ENCODE data around the gene DNAH2.

Gene DNAH2

DNA sequence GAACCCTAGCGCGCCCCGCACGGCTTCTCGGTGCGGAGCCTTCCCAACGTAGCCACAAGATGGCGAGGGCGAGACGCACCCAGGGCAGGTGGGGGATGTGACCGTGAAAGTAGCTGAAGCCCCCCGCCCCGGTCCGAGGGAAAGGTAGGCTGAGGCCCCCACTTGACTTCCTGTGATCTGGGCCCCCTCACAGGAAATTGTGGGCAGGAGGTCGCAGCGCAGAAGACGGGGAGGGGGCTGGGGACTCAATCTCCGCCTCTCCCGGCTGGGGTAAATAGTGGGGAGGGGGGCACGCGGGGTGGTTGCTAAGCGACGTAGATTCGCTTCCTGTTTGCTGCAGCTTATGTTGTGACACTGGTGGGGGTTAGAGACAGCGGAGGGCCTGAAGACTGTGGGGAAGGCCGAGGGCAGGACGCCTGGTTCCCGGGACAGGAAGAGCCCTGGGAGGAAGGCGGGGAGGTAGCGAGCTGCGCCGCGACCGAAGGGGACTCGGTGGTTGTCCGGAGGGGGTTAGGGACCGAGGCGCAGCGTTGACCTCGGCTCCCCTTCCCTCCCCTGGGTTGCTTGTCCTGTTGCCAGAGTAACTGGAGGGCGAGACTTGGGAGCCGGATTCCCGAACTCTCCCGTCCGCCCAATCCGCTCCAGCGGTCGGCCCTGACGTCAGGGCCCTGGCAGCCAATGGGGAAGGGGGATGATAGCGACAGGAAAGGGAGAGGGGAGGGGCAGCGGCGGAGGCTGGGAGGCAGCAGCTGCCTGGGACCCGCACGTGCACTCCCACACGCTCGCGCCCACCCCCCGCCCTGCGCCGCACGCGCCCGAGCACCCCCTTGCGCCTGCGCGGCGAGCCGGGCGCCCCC is 117.6 kb downstream of the DNAH2 start:
- Mint-ChIP-seq H3K9me3 (peaks cover 0 to 1% of the 10 kb centered on the region in 2 donors), H3K27ac (peak overlapping the region; percentile 97), H3K4me1 (peaks cover 43 to 60% of the 10 kb centered on the region in 2 donors), H3K27me3 (peaks cover 6 to 22% of the 10 kb centered on the region in 2 donors), H3K36me3 (no peaks in the 10 kb centered on the region), H3K4me3 (peak overlapping the region; percentile 86 to 95)
- ATAC-seq (replicated peaks) (peak; percentile 52 to 56), DNase-seq (peak; percentile 79)

DNA sequence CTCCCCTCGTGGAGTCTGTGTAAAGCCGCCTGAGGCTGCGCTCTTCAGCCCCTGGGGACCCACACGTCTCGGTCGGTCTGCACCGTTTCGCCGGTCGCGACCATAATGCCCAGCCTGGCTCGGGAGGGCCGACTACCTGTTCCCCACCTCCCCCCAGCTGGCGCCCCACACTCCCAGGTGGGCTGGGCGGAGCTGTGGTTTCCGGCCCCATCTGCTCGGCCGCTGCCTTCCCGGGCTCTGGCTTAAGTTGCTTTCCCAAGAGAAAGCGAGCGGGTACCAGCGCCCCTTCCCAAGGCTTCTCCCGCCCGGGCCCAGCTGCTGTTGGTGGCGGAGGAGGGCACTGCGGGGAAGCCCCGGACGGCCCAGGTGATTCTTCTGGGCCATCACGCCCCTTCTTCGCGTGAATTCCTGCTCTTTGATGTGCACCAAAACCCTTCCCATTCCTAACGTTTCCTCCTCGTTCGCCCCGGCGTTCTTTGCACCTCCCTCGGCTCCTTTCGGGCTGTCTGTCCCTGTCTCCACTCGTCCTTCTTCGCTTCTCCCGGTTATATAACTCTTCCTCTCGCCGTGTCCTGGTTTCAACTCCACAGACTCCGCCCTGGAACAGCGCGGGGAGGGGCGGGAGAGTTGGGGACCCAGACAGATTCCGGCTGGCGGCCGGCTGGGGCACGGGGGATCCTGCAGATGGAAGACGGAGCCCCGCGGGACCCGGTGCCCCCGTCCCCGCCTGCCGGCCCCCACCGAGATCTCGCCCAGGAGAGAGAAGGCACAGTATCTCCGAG is 118.5 kb downstream of the DNAH2 start:
- ATAC-seq (replicated peaks) (peak; percentile 37 to 42), DNase-seq (no peak)
- Mint-ChIP-seq H3K27me3 (peaks cover 6 to 16% of the 10 kb centered on the region in 2 donors), H3K27ac (peak overlapping the region; percentile 97), H3K4me1 (peaks cover 49 to 69% of the 10 kb centered on the region in 2 donors), H3K4me3 (peak overlapping the region; percentile 86 to 95), H3K9me3 (peaks cover 0 to 1% of the 10 kb centered on the region in 2 donors), H3K36me3 (peaks cover 2 to 3% of the 10 kb centered on the region in 2 donors)

DNA sequence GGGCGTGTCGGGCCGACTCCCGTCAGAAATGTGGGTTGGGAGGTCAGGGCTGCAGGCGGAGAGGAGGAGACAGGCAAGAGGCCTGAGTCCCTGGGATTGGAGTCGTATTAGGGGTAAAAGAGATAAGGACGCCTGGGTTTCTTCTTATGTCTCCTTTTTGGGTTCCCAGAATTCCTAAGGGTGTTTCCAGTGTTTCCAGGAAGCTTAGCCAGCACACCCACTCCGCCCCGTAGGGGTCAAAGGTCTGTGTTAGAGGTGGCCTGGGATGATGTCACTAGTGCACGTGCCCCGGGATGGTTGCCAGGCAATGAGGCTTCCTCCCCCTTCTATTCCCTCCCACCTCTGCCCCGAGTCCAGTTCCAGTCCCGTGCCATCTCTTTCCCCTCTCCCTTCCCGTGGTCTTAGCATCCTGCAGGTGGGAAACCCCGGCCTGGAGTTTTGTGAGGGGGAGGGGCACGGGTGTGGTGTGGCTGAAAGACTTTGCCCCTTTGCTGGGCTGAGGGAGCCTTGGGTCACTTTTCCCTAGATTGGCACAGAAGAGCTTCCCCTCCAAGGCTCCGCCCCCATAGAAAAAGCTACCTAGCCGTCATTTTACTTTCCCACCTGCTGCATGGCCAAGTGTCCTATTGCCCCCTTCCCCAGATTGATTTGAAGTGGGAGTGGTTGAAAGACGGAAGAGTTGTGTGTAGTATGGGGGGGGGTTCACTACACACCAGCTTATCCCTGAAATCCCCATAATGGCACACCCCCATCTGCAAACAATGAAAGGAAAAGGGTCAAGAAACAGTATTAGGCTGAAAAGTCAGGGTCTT is 119.3 kb downstream of the DNAH2 start:
- Mint-ChIP-seq H3K27me3 (peaks cover 6 to 10% of the 10 kb centered on the region in 2 donors), H3K27ac (peak overlapping the region; percentile 97), H3K36me3 (peaks cover 5 to 7% of the 10 kb centered on the region in 2 donors), H3K4me1 (peaks cover 54 to 77% of the 10 kb centered on the region in 2 donors), H3K4me3 (peak overlapping the region; percentile 86 to 95), H3K9me3 (peaks cover 0 to 1% of the 10 kb centered on the region in 2 donors)
- no peak for ATAC-seq (replicated peaks)
- peak; percentile 47 for DNase-seq

DNA sequence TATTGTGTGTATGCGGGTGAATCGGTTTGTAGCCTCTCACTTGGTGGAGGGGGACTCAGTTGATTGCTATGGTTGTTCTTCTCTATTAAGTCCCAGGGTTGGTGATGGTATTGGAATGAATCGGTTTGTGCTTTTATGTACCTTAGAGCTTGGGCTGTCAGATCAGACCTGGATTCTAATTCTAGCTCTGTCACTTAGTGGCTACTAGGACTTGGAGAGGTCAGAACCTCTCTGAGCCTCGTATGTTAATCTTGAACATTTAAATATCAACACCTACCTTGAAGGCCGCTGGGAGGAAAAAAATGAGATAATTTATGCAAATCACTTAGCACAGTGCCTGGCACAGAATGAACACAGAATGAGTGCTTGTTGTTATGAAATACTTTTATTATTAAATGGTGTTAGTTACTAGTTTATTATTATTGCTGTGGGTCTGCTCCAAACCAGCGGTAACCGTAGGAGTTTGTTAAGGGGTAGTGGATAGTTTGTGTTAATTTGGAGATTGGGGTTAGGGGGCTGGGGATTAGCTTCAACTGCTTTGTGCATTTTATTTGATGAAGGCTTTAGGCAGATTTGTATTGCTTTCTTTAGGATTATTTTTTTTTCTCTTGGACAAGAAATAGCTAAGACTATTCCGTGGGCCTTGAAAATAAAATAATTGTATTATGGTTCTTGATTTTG is 120.0 kb downstream of the DNAH2 start:
- Mint-ChIP-seq H3K36me3 (peaks cover 5 to 12% of the 10 kb centered on the region in 2 donors), H3K4me1 (peaks cover 57 to 79% of the 10 kb centered on the region in 2 donors), H3K4me3 (peak overlapping the region; percentile 86 to 95), H3K9me3 (peaks cover 0 to 1% of the 10 kb centered on the region in 2 donors), H3K27ac (peak overlapping the region; percentile 49), H3K27me3 (peaks cover 6 to 7% of the 10 kb centered on the region in 2 donors)
- DNase-seq, result no peak
- ATAC-seq (replicated peaks), result no peak

DNA sequence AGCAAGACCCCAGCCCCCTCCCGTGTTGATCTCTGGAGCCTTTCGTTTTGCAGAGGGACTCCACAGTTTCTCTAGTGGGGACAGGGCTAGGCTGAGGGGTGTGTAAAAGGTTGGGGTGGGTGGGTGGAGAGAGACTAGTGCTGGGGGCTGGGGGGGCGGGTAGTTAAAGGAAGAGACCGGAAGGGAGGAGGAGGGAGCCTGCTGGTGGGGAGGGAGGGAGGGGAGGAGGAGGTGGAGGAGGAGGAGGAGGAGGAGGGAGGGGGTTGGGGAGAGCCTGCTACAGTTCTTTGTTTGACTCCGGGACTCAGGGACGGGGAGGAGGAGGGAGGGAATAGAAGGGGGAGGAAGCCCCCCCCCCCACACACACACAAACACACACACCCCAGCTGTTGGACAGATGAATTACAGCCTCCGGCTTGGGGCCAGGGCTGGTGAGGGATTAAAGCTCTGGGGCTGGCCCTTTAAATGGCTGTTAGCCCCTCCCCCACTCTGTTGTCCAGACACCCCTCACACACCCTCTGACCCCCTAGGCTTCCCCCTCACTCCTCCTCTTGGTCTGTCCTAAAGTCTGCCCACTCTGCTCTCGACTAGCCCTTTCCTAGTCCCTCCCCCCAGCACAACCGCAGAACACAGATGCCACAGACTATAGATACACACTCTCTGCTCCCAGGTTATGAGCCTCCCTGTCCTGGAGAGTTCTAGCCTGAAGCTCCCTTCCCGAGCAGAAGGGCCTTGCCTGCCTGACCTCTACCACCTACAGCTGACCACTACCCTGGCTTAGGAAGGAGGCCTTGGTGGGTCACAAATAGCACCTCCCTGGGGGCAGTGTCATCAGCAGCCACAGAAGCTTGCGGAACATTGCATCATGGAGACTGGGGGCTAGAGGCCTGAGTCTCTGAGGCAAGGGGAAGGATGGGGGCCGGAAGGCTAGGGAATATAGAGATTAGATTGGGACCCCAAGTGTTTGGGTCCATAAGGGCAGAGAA is 120.8 kb downstream of the DNAH2 start:
- Mint-ChIP-seq H3K4me1 (peaks cover 62 to 83% of the 10 kb centered on the region in 2 donors), H3K36me3 (peaks cover 5 to 16% of the 10 kb centered on the region in 2 donors), H3K27ac (peak overlapping the region; percentile 4), H3K9me3 (no peaks in the 10 kb centered on the region), H3K27me3 (peaks cover 1 to 3% of the 10 kb centered on the region in 2 donors), H3K4me3 (peak overlapping the region; percentile 86 to 95)
- DNase-seq (no peak), ATAC-seq (replicated peaks) (no peak)

DNA sequence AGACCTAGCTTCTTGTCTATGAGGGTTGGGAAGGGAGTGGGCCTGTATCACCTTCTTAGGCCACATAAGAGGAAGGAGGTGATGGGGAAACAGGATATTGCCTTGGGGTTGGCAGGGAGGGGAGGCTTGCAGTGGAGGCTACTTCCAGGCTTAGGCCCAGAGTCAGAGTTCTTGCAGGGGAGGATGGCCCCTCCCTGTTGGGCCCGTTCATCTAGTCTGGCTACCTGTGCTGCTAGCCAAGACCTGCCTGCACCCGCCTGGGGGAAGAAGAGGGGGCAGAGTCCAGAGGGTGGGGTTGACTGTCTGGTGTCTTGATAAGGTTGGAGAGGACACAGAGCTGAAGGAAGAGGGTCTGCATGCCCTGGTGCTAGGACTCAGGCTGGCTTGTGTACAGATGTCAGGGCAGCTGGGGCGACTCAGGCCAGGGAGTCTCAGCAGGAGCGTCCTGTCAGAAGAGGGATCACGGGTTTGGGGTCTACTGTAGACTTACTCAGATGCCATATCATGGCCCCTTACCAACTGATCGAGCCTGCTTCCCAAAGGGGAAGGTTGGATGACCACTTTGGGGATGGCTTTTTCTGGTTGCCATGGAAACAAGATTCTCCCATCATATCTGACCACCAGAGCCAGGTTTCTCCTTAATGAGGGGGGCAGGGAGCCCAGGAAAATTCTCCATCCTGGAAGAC is 121.8 kb downstream of the DNAH2 start:
- H3K4me3 Mint-ChIP-seq, result no peak overlapping the region
- H3K27ac Mint-ChIP-seq, result peak overlapping the region; percentile 38
- H3K27me3 Mint-ChIP-seq, result no peaks in the 10 kb centered on the region
- ATAC-seq (replicated peaks) (no peak), DNase-seq (no peak)
- H3K4me1 Mint-ChIP-seq, result peaks cover 55 to 79% of the 10 kb centered on the region in 2 donors
- H3K36me3 Mint-ChIP-seq, result peaks cover 5 to 20% of the 10 kb centered on the region in 2 donors
- no peaks in the 10 kb centered on the region for H3K9me3 Mint-ChIP-seq

DNA sequence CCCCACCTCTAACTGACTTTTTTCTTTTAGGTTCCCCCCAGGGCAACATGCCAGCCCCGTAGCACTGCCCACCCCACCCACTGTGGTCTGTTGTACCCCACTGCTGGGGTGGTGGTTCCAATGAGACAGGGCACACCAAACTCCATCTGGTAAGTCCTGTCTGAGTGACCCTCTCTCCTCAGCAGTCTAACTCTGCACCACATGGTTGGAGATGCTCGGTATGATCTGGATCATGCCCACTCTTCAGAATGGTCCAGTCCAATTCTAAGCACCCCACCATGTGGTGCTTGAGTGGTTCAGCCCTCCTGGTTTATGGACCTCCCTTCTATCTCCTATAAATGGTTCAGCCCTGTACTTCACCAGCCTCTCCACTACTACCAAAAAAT is 122.3 kb downstream of the DNAH2 start:
- Mint-ChIP-seq H3K4me3 (peak overlapping the region in 1 of 2 donors; percentile 23), H3K36me3 (peaks cover 5 to 20% of the 10 kb centered on the region in 2 donors), H3K27me3 (no peaks in the 10 kb centered on the region), H3K4me1 (peaks cover 55 to 74% of the 10 kb centered on the region in 2 donors), H3K9me3 (no peaks in the 10 kb centered on the region), H3K27ac (peak overlapping the region; percentile 38)
- no peak for DNase-seq
- no peak for ATAC-seq (replicated peaks)

DNA sequence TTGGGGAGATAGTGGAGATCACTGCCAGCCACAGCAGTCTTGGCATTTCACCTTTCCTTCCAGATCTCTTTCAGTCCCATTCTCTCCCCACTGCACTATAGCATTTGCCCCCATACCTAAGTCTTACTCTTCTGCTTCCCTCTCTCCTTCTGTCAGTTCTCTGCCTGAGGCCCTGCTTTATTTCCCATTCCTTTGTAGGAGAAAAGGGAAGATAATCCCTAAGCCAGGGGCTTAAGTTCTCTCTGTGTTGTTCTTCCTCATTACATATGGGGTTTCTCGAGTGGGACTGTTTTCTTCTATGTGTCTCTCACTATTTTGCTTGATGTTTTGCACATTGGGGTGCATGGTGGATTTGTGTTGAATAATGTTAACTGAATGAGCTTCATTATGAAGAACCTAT is 122.9 kb downstream of the DNAH2 start:
- no peak for ATAC-seq (replicated peaks)
- Mint-ChIP-seq H3K36me3 (peaks cover 8 to 20% of the 10 kb centered on the region in 2 donors), H3K27ac (peak overlapping the region; percentile 100), H3K4me3 (peak overlapping the region; percentile 95 to 99), H3K27me3 (no peaks in the 10 kb centered on the region), H3K9me3 (no peaks in the 10 kb centered on the region), H3K4me1 (peaks cover 55 to 78% of the 10 kb centered on the region in 2 donors)
- DNase-seq, result no peak

DNA sequence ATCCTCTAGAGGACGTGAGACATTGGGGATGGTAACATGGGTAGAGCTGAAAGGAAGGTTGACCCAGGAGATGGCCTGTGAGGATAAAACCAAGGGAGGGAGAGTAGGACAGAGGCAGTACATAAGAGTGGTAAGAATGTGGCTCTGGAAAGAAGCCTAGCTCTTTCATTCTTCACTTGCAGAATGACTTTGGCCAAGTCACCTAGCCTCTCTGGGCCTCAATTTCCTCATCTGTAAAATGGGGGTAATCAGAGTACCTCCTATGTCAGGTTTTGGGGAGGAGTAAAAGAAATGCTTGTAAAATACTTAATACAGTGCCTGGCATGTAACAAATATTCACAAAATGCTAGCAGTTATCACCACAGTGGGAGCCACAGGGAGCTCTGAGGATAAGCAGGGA is 123.3 kb downstream of the DNAH2 start:
- ATAC-seq (replicated peaks) (no peak), DNase-seq (no peak)
- Mint-ChIP-seq H3K9me3 (no peaks in the 10 kb centered on the region), H3K36me3 (peaks cover 9 to 24% of the 10 kb centered on the region in 2 donors), H3K4me1 (peaks cover 57 to 81% of the 10 kb centered on the region in 2 donors), H3K4me3 (peak overlapping the region; percentile 95 to 99), H3K27ac (peak overlapping the region; percentile 100), H3K27me3 (no peaks in the 10 kb centered on the region)

DNA sequence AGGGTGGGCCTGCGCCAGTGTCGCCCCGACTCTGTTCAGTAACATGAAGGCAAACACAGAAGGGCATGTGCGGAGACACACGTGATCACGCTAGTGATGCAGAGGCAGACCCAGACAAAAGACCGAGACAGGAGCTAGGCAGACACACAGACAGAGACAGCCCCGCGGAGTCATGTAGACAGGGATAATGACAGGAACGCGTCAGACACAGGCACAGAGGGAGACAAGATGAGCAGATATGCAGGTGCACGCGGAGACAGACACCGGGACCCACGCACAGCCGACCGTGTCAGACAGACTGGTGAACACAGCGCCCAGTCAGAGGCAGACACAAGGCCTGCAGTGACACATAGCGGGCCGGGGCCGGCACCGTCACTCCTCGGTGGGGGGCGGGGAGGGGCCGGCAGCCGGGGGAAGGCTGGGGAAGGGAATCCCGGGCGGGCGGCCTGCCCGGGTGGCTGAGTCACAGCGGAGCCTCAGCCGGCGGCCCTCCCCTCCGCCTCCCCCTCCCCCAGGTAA is 123.9 kb downstream of the DNAH2 start:
- no peaks in the 10 kb centered on the region for H3K27me3 Mint-ChIP-seq
- H3K9me3 Mint-ChIP-seq, result no peaks in the 10 kb centered on the region
- peaks cover 53 to 80% of the 10 kb centered on the region in 2 donors for H3K4me1 Mint-ChIP-seq
- ATAC-seq (replicated peaks) (peak; percentile 34 to 35), DNase-seq (peak; percentile 80)
- H3K36me3 Mint-ChIP-seq, result peaks cover 11 to 27% of the 10 kb centered on the region in 2 donors
- H3K27ac Mint-ChIP-seq, result peak overlapping the region; percentile 100
- H3K4me3 Mint-ChIP-seq, result peak overlapping the region; percentile 95 to 99

DNA sequence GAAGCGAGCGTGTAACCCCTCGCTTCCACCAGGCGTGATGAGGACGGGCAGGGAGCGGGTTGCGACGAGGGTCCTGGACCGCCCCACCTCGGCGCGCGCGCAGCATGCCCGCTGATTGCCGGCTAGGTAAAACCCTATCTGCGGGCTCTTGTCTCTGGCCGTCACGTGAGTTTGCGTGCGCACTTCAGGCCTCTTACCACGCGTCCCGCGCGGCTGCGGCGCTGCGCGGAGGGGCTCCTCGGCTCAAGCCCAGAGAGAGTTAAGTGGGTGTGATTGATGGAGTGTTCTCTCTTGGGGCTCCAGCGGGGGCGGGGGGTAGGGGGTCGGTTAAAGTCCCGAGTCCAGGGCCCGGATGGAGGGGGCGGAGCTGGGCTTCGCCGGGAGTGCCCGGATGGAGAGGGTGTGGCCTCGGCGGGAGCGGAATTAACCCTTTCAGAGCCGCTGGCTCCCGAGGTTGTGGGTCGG is 124.4 kb downstream of the DNAH2 start:
- Mint-ChIP-seq H3K4me1 (peaks cover 51 to 80% of the 10 kb centered on the region in 2 donors), H3K27me3 (no peaks in the 10 kb centered on the region), H3K9me3 (no peaks in the 10 kb centered on the region), H3K36me3 (peaks cover 14 to 32% of the 10 kb centered on the region in 2 donors), H3K27ac (peak overlapping the region; percentile 100), H3K4me3 (peak overlapping the region; percentile 95 to 99)
- peak; percentile 81 for DNase-seq
- peak; percentile 19 to 23 for ATAC-seq (replicated peaks)
